ENCODE data around the gene TMEM161A.

TMEM161A gene

DNA sequence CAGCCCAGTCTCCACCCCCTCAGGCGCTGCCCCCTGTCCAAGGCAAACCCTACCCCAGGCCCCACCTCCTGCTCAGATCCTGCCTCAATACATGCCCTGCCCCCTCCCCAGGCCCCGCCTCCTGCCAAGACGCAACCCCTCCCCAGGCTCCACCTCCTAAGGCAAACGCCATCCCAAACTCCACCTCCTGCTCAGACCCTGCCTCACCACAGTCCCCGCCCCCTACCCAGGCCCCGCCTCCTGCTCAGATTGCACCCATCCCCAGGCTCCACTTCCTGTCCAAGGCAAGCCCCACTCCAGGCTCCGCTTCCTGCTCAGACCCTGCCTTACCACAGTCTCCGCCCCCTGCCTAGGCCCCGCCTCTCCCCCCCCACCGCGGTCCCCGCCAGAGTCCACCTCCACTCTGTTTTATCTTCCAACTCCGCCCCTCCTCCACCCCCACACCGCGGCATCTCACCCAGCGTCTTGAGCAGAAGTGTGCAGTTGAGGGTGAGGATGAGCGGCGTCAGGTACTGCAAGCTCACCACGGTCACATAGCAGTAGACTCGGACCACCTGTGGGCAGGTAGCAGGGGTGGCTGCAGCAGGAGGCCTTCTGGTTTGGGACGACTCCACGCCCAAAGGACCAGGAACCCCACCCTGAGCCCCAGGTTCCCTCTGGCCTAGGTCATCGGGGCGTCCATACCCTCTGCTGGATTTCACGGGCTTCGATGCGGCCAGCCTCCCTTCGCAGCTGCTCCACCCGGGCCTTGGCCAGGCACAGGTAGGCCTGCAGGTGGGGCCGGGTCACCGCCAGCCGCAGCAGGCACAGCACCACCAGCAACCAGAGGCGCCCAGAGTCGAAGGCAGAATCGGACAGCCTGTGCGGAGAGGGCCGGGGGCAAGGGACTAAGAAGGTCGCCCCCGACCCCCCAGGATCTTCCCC is 17.7 kb downstream of the TMEM161A start (continued):
- TF ChIP-seq, protein P1, sequence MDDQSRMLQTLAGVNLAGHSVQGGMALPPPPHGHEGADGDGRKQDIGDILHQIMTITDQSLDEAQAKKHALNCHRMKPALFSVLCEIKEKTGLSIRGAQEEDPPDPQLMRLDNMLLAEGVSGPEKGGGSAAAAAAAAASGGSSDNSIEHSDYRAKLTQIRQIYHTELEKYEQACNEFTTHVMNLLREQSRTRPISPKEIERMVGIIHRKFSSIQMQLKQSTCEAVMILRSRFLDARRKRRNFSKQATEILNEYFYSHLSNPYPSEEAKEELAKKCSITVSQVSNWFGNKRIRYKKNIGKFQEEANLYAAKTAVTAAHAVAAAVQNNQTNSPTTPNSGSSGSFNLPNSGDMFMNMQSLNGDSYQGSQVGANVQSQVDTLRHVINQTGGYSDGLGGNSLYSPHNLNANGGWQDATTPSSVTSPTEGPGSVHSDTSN (CRISPR knock-in tag; IDR thresholded peaks at IDR 0.05): no peak
- TF ChIP-seq ZFP3 (tag by site-specific recombination; IDR thresholded peaks at IDR 0.05; ENCODE audit: low read depth) (no peak), ZNF223 (tag by site-specific recombination; IDR thresholded peaks at IDR 0.05) (no peak), ZNF830 (tag by site-specific recombination; IDR thresholded peaks at IDR 0.05; ENCODE audit: low read depth) (no peak), ZNF350 (tag by site-specific recombination; IDR thresholded peaks at IDR 0.05) (no peak), KLF9 (tag by site-specific recombination; IDR thresholded peaks at IDR 0.05; ENCODE audit: low read depth) (peak; percentile 12; the same call in 1 of the 2 replicates), REPIN1 (tag by site-specific recombination; IDR thresholded peaks at IDR 0.05; ENCODE audit: low read depth) (no peak), ZNF266 (tag by site-specific recombination; IDR thresholded peaks at IDR 0.05; ENCODE audit: low read depth) (no peak), EGR2 (tag by site-specific recombination; IDR thresholded peaks at IDR 0.05; ENCODE audit: low read depth) (no peak)
- TF ChIP-seq, protein P2, sequence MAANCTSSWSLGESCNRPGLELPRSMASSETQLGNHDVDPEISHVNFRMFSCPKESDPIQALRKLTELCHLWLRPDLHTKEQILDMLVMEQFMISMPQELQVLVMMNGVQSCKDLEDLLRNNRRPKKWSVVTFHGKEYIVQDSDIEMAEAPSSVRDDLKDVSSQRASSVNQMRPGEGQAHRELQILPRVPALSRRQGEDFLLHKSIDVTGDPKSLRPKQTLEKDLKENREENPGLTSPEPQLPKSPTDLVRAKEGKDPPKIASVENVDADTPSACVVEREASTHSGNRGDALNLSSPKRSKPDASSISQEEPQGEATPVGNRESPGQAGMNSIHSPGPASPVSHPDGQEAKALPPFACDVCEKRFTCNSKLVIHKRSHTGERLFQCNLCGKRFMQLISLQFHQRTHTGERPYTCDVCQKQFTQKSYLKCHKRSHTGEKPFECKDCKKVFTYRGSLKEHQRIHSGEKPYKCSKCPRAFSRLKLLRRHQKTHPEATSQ (tag by site-specific recombination; IDR thresholded peaks at IDR 0.05): no peak
- TF ChIP-seq, protein P3, sequence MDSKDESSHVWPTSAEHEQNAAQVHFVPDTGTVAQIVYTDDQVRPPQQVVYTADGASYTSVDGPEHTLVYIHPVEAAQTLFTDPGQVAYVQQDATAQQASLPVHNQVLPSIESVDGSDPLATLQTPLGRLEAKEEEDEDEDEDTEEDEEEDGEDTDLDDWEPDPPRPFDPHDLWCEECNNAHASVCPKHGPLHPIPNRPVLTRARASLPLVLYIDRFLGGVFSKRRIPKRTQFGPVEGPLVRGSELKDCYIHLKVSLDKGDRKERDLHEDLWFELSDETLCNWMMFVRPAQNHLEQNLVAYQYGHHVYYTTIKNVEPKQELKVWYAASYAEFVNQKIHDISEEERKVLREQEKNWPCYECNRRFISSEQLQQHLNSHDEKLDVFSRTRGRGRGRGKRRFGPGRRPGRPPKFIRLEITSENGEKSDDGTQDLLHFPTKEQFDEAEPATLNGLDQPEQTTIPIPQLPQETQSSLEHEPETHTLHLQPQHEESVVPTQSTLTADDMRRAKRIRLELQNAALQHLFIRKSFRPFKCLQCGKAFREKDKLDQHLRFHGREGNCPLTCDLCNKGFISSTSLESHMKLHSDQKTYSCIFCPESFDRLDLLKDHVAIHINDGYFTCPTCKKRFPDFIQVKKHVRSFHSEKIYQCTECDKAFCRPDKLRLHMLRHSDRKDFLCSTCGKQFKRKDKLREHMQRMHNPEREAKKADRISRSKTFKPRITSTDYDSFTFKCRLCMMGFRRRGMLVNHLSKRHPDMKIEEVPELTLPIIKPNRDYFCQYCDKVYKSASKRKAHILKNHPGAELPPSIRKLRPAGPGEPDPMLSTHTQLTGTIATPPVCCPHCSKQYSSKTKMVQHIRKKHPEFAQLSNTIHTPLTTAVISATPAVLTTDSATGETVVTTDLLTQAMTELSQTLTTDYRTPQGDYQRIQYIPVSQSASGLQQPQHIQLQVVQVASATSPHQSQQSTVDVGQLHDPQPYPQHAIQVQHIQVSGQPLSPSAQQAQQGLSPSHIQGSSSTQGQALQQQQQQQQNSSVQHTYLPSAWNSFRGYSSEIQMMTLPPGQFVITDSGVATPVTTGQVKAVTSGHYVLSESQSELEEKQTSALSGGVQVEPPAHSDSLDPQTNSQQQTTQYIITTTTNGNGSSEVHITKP (tag by site-specific recombination; IDR thresholded peaks at IDR 0.05): no peak

DNA sequence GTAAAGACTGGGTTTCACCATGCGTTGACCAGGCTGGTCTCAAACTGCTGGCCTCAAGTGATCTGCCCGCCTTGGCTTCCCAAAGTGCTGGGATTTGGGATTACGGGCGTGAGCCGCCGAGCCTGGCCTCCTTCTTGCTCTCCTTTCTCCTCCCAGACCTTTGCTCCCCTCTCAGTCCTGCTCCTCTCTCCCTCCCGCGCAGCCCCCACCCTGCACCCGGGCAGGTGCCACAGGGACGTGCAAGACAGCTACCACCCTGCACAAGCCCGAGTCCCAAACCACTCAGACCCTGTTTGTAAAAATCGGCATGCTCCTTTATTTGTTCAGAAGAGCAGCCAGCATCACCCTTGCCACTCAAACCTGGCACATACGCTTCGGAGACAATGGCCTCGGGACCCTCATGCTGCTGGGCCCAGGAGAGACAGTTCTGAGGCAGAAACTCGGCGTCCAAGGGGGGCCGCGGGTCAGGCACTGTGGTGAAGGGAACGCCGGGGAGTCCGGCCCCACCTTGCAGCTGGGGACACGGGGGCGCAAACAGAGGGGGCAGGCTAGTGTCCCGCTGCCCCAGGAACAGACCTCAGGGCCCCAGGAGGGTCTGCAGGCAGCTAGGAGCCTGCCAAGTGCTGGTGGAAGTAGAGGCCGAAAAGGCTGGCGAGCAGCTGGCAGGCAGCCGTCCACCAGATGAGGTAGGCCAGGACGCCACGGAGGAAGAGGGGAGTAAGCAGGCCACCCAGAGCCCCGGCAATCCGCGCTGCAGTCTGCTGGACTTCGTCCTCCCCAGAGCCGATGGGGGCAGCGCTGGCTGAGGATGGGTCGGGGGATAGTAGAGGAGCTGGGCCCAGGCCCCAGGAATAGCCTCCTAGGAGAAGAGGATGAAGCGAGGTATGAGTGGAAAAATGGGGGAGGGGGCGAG is 18.7 kb downstream of the TMEM161A start:
- ChIA-PET CTCF (interaction anchor here (0.6 kb wide), 2 partner anchors 14 to 50 kb away, joined by 3 read pairs; no protein-coding TSS in a partner anchor), POLR2A (no interaction called here)
- Histone ChIP-seq H3K36me3 (ENCODE audit: control insufficient read depth in 2 of 2, insufficient read depth in 1 of 2, low read length in 2 of 2) (peaks cover 22 to 56% of the 10 kb centered on the region in 2 experiments; a peak in 2 of 3 replicates), H3K4me3 (ENCODE audit: low read depth, low read length) (no peak overlapping the region), H3K9me3 (ENCODE audit: control insufficient read depth, insufficient read depth, low read depth, low read length) (no peaks in the 10 kb centered on the region), H3K4me1 (ENCODE audit: control insufficient read depth, insufficient read depth, low read length) (no peaks in the 10 kb centered on the region), H3K27ac (ENCODE audit: extremely low read depth, low read depth, low read length) (no peak overlapping the region)
- TF ChIP-seq ZNF596 (tag by site-specific recombination; IDR thresholded peaks at IDR 0.05) (no peak), ZNF660 (tag by site-specific recombination; IDR thresholded peaks at IDR 0.05) (no peak), ZNF140 (tag by site-specific recombination; IDR thresholded peaks at IDR 0.05) (no peak), ZNF24 (tag by site-specific recombination; IDR thresholded peaks at IDR 0.05) (no peak), HOXD13 (CRISPR knock-in tag; IDR thresholded peaks at IDR 0.05; ENCODE audit: borderline replicate concordance) (no peak), ZNF560 (tag by site-specific recombination; IDR thresholded peaks at IDR 0.05; ENCODE audit: borderline replicate concordance) (no peak), REPIN1 (tag by site-specific recombination; IDR thresholded peaks at IDR 0.05; ENCODE audit: low read depth) (no peak), ZNF792 (tag by site-specific recombination; IDR thresholded peaks at IDR 0.05) (no peak), ZNF677 (tag by site-specific recombination; IDR thresholded peaks at IDR 0.05) (no peak), ZNF114 (tag by site-specific recombination; IDR thresholded peaks at IDR 0.05) (no peak)
- TF ChIP-seq, protein P4, sequence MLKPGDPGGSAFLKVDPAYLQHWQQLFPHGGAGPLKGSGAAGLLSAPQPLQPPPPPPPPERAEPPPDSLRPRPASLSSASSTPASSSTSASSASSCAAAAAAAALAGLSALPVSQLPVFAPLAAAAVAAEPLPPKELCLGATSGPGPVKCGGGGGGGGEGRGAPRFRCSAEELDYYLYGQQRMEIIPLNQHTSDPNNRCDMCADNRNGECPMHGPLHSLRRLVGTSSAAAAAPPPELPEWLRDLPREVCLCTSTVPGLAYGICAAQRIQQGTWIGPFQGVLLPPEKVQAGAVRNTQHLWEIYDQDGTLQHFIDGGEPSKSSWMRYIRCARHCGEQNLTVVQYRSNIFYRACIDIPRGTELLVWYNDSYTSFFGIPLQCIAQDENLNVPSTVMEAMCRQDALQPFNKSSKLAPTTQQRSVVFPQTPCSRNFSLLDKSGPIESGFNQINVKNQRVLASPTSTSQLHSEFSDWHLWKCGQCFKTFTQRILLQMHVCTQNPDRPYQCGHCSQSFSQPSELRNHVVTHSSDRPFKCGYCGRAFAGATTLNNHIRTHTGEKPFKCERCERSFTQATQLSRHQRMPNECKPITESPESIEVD (tag by site-specific recombination; IDR thresholded peaks at IDR 0.05): no peak
- TF ChIP-seq, protein P5, sequence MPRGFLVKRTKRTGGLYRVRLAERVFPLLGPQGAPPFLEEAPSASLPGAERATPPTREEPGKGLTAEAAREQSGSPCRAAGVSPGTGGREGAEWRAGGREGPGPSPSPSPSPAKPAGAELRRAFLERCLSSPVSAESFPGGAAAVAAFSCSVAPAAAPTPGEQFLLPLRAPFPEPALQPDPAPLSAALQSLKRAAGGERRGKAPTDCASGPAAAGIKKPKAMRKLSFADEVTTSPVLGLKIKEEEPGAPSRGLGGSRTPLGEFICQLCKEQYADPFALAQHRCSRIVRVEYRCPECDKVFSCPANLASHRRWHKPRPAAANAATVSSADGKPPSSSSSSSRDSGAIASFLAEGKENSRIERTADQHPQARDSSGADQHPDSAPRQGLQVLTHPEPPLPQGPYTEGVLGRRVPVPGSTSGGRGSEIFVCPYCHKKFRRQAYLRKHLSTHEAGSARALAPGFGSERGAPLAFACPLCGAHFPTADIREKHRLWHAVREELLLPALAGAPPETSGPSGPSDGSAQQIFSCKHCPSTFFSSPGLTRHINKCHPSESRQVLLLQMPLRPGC (tag by site-specific recombination; IDR thresholded peaks at IDR 0.05): no peak

Data from HEK293 (cell line).